Renal pelvis (tissue), 4 donors: Measurements from ENCODE around the gene FAM168A. TPM values are rescaled to one million over a fixed set of nuclear protein-coding genes. Genes with fewer than 3 reads are reported as not detected.

Experiments
- DNase-seq: peaks from one replicate; pipeline ENCODE4 v3.0.0-alpha.2; 2013
- polyA plus RNA-seq, 3 donors: library from polyadenylated mRNA; unstranded; fragments of 120-200 nt; gene quantifications; one replicate each; pipeline ENCODE4 v1.2.1, GENCODE V29; 2013; ENCODE audit not compliant: insufficient read length in 3 of 3

The FAM168A gene
- polyA plus RNA-seq, 3 donors = 44.5 to 47.6 (median 47.3) TPM

GRCh38 chr11:73390601-73391565 is 207.0 kb downstream of the FAM168A start:
- no peak for DNase-seq

GRCh38 chr11:73389916-73390315 is 208.0 kb downstream of the FAM168A start:
- DNase-seq = no peak

- DNase-seq = no peak
These were observed 208.8 kb downstream of the FAM168A start for GRCh38 chr11:73389134-73389525.

GRCh38 chr11:73388265-73389133 is 209.4 kb downstream of the FAM168A start:
- no peak for DNase-seq

- DNase-seq = peak; percentile 83
These were observed 210.2 kb downstream of the FAM168A start for GRCh38 chr11:73387594-73388264.

GRCh38 chr11:73386546-73386945 is 211.4 kb downstream of the FAM168A start:
- no peak for DNase-seq

- DNase-seq = no peak
These were observed 211.9 kb downstream of the FAM168A start for GRCh38 chr11:73386016-73386415.

GRCh38 chr11:73384872-73385689 is 212.8 kb downstream of the FAM168A start:
- no peak for DNase-seq

- no peak for DNase-seq
These were observed 213.4 kb downstream of the FAM168A start for GRCh38 chr11:73384531-73384871.

- no peak for DNase-seq
These were observed 213.8 kb downstream of the FAM168A start for GRCh38 chr11:73384125-73384441.

GRCh38 chr11:73383249-73384124 is 214.4 kb downstream of the FAM168A start:
- peak; percentile 16 for DNase-seq

GRCh38 chr11:73382747-73383146 is 215.2 kb downstream of the FAM168A start:
- DNase-seq = no peak

- DNase-seq = no peak
These were observed 215.7 kb downstream of the FAM168A start for GRCh38 chr11:73382183-73382582.

- DNase-seq = no peak
These were observed 216.3 kb downstream of the FAM168A start for GRCh38 chr11:73381589-73381988.

- no peak for DNase-seq
These were observed 217.0 kb downstream of the FAM168A start for GRCh38 chr11:73380897-73381410.

GRCh38 chr11:73380331-73380730 is 217.6 kb downstream of the FAM168A start:
- DNase-seq = no peak

- no peak for DNase-seq
These were observed 218.6 kb downstream of the FAM168A start for GRCh38 chr11:73379189-73379880.

GRCh38 chr11:73376803-73377629 is 220.9 kb downstream of the FAM168A start:
- peak; percentile 37 for DNase-seq
